A549 (cell line): Measurements from ENCODE around the gene LUZP1. TPM values are rescaled to one million over a fixed set of nuclear protein-coding genes. Genes with fewer than 3 reads are reported as not detected.

Source experiments
- ATAC-seq, 2 experiments: fragments of 200-7000 bp in 1 of 2; fragments of >200 bp in 1 of 2; cut with Nextera tagmentation in 1 of 2; cut with Tn5 transposase in 1 of 2; 3 replicates each; pipeline versions ENCODE4 v1.8.0 to v1.9.1; 2018 to 2020; ENCODE audit warnings: mild to moderate bottlenecking in 1 of 2, moderate library complexity in 1 of 2
- CTCF ChIA-PET: fragments of 300-600 bp; sonication (Branson Sonifier 250); formaldehyde crosslinking; extraction: SDS; loops from one replicate; lab custom pipeline; 2021; ENCODE audit warnings: antibody characterized with exemption, inconsistent platforms; lab: Yijun Ruan, JAX
- POLR2A ChIA-PET: fragments of 350-600 bp; formaldehyde crosslinking; extraction: SDS; loops from one replicate; lab custom pipeline; 2021; ENCODE audit warnings: antibody characterized with exemption, inconsistent platforms; lab: Yijun Ruan, JAX
- DNase-seq, 2 experiments: peaks; one replicate each; pipeline versions ENCODE4 v3.0.0 to v3.0.0-alpha.2; 2011 to 2016; ENCODE audit warnings: low read depth in 1 of 2, low spot score in 1 of 2
- FAIRE-seq: peaks from 2 replicates; lab custom pipeline; 2011; peaks lifted over from hg19 to GRCh38; lab: Jason Lieb, UNC
- H3K27ac ChIP-seq, 2 experiments: fragments of >200 bp; sonication (Bioruptor Twin); formaldehyde crosslinking; 3 replicates each; pipeline ENCODE4 v1.5.1; 2016 to 2017
- H3K4me1 ChIP-seq: fragments of >200 bp; sonication (Bioruptor Twin); formaldehyde crosslinking; 3 replicates; pipeline ENCODE4 v1.6.1; 2016
- H3K4me2 ChIP-seq: fragments of >200 bp; sonication (Bioruptor Twin); formaldehyde crosslinking; 3 replicates; pipeline ENCODE4 v1.6.1; 2016
- H3K4me3 ChIP-seq: fragments of >200 bp; sonication (Bioruptor Twin); formaldehyde crosslinking; 3 replicates; pipeline ENCODE4 v1.5.1; 2016
- H3K9me3 ChIP-seq: fragments of >200 bp; sonication (Bioruptor Twin); formaldehyde crosslinking; 3 replicates; pipeline ENCODE4 v1.6.1; 2016
- CBX2 ChIP-seq: fragments of 200-600 bp; sonication (generic); IDR thresholded peaks from 2 replicates; pipeline ENCODE4 v1.6.1; 2016; ENCODE audit warnings: low read depth, mild to moderate bottlenecking, borderline replicate concordance
- CBX8 ChIP-seq: fragments of 200-600 bp; sonication (generic); IDR thresholded peaks from 2 replicates; pipeline ENCODE4 v1.6.1; 2016
- CEBPB ChIP-seq, 2 experiments: fragments of >200 bp in 1 of 2; sonication (Bioruptor Twin) in 1 of 2; formaldehyde crosslinking in 1 of 2; IDR thresholded peaks; 2 replicates each; pipeline ENCODE4 v1.6.1; 2012 to 2016
- CHD2 ChIP-seq: fragments of 150-350 bp; IDR thresholded peaks from 2 replicates; pipeline ENCODE4 v1.6.1; 2014; ENCODE audit warnings: low read length; ENCODE audit not compliant: partially characterized antibody
- EHMT2 ChIP-seq: fragments of 200-600 bp; sonication (generic); IDR thresholded peaks from 2 replicates; pipeline ENCODE4 v1.6.1; 2016; ENCODE audit warnings: antibody characterized with exemption, low read depth, mild to moderate bottlenecking, moderate library complexity
- GATA3 ChIP-seq: IDR thresholded peaks from 2 replicates; pipeline ENCODE4 v1.6.1; 2012; ENCODE audit warnings: borderline replicate concordance
- HOXA7 ChIP-seq: fragments of 250-450 bp; sonication (Bioruptor Pico); IDR thresholded peaks from 2 replicates; pipeline ENCODE4 v1.5.0; 2020; ENCODE audit warnings: mild to moderate bottlenecking, moderate library complexity
- JUN ChIP-seq, 2 experiments: fragments of >200 bp; sonication (Bioruptor Twin); formaldehyde crosslinking; IDR thresholded peaks; 2 replicates in 1 of 2; 3 replicates in 1 of 2; pipeline ENCODE4 v1.6.1; 2016 to 2017
- JUNB ChIP-seq: fragments of >200 bp; sonication (Bioruptor Twin); formaldehyde crosslinking; IDR thresholded peaks from 2 replicates; pipeline ENCODE4 v1.6.1; 2016
- MYC ChIP-seq: IDR thresholded peaks from 2 replicates; pipeline ENCODE4 v1.6.1; 2012; ENCODE audit warnings: mild to moderate bottlenecking, inconsistent platforms, low read length, improper control_type of control experiment, borderline replicate concordance
- RAD21 ChIP-seq, 2 experiments: fragments of >200 bp in 1 of 2; sonication (Bioruptor Twin) in 1 of 2; formaldehyde crosslinking in 1 of 2; IDR thresholded peaks in 1 of 2; conservative IDR thresholded peaks in 1 of 2; 2 replicates in 1 of 2; 3 replicates in 1 of 2; pipeline ENCODE4 v1.6.1; 2012 to 2018; ENCODE audit warnings: inconsistent platforms in 1 of 2
- RARB ChIP-seq: fragments of 250-450 bp; sonication (Bioruptor Pico); IDR thresholded peaks from 2 replicates; pipeline ENCODE4 v1.8.0; 2021; ENCODE audit warnings: mild to moderate bottlenecking, moderate library complexity
- RFX5 ChIP-seq: fragments of 450-650 bp; IDR thresholded peaks from 2 replicates; pipeline ENCODE4 v1.7.1; 2014; ENCODE audit warnings: antibody characterized with exemption, mild to moderate bottlenecking, moderate library complexity
- SREBF2 ChIP-seq: fragments of 450-650 bp; IDR thresholded peaks from 2 replicates; pipeline ENCODE4 v1.6.1; 2014; ENCODE audit warnings: mild to moderate bottlenecking, moderate library complexity
- TP53 ChIP-seq: fragments of 250-450 bp; sonication (Bioruptor Pico); IDR thresholded peaks from 2 replicates; pipeline ENCODE4 v1.5.0; 2021; ENCODE audit warnings: mild to moderate bottlenecking, moderate library complexity
- ZC3H11A ChIP-seq: fragments of 450-650 bp; IDR thresholded peaks from 2 replicates; pipeline ENCODE4 v1.6.1; 2014; ENCODE audit warnings: antibody characterized with exemption, mild to moderate bottlenecking
- ZSCAN20 ChIP-seq: fragments of 250-450 bp; sonication (Bioruptor Pico); IDR thresholded peaks from 2 replicates; pipeline ENCODE4 v1.8.0; 2022; ENCODE audit warnings: mild to moderate bottlenecking, moderate library complexity
- WGBS: methylation state at CpG from one replicate; pipeline ENCODE4 v1.1.6; 2017; ENCODE audit errors: missing lambda C conversion rate; 5-methylcytosine and 5-hydroxymethylcytosine counted together
- polyA plus RNA-seq, 4 experiments: library from polyadenylated mRNA; depleted of rRNA in 3 of 4; stranded (reverse); fragments of >200 nt; fragmentation: RNase III in 1 of 4; extraction: RNeasy Plus Mini Kit Qiagen cat#74134 plus additional on column Dnase treatment in 1 of 4; gene quantifications; 2 replicates in 3 of 4; 3 replicates in 1 of 4; pipeline ENCODE4 v1.2.3, GENCODE V29; 2011 to 2017
- TF ChIP-seq, protein P1 (sequence below): IDR thresholded peaks from 2 replicates; pipeline ENCODE4 v1.6.1; 2012; ENCODE audit warnings: low read depth, borderline replicate concordance
- TF ChIP-seq, protein P2 (sequence below): fragments of 250-450 bp; sonication (Bioruptor Pico); IDR thresholded peaks from 2 replicates; pipeline ENCODE4 v1.5.0; 2021; ENCODE audit warnings: mild to moderate bottlenecking, moderate library complexity, borderline replicate concordance
- TF ChIP-seq, protein P3 (sequence below): fragments of 250-450 bp; sonication (Bioruptor Pico); IDR thresholded peaks from 2 replicates; pipeline ENCODE4 v1.5.0; 2020; ENCODE audit warnings: low read depth, mild to moderate bottlenecking, moderate library complexity
- TF ChIP-seq, protein P4 (sequence below): fragments of 450-650 bp; IDR thresholded peaks from 2 replicates; pipeline ENCODE4 v1.6.1; 2014; ENCODE audit warnings: antibody characterized with exemption

LUZP1 gene
- polyA plus RNA-seq, 2 of the 4 experiments (the other 2 are of a cell fraction) = 18.2 to 26.2 TPM

DNA sequence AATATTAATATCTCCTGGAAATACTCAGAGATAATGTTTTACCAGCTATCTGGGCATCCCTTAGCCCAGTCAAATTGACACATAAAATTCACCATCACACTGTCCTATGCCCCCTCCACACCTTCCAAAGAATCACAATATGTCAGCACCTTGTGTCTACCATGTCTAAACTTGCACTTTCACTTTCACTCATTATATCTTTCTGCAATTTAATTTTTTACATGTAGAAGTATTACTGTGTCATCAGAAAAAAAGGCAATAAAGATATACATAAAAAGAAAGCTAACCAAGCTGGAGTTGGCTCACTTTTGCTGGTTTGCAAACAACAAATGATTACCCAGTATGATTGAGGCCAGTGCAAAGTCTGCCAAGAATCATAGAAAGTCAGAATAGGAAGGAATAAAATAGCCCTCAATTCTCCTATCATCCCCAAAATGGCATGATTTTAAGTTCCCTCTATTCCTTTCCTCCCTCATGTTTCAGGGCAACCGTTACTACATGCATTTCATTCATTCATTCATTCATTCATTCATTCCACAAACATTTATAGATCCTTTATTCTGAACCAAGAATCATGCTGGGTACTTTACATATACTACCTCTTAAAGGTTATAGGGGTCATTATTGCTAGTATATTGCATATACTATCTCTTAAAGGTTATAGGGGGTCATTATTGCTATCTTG lies 5.9 kb upstream of the LUZP1 start:
- no peak for FAIRE-seq
- no peak overlapping the region for H3K4me2 ChIP-seq
- no peak overlapping the region for H3K27ac ChIP-seq
- no peaks in the 10 kb centered on the region for H3K9me3 ChIP-seq
- WGBS = 33% methylated on average over 1 of the region's 1 CpG
- ATAC-seq = no peak
- ChIA-PET CTCF (interaction anchor here (0.8 to 12.2 kb wide), 3 partner anchors 9 to 197 kb away, joined by 3 to 86 read pairs (median 11); no protein-coding TSS in a partner anchor), POLR2A (no interaction called here)
- TF ChIP-seq RARB (no peak), RFX5 (no peak), CBX8 (no peak), ZC3H11A (no peak), HOXA7 (CRISPR knock-in tag) (no peak), MYC (no peak), CHD2 (no peak), TP53 (CRISPR knock-in tag) (no peak), SREBF2 (no peak), ZSCAN20 (no peak), RAD21 (conservative IDR thresholded peaks at IDR 0.05 in 1 of 2, IDR thresholded peaks at IDR 0.05 in 1 of 2) (no peak), JUNB (no peak), JUN (IDR thresholded peaks at IDR 0.05) (no peak)
- TF ChIP-seq, protein P1, sequence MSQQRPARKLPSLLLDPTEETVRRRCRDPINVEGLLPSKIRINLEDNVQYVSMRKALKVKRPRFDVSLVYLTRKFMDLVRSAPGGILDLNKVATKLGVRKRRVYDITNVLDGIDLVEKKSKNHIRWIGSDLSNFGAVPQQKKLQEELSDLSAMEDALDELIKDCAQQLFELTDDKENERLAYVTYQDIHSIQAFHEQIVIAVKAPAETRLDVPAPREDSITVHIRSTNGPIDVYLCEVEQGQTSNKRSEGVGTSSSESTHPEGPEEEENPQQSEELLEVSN = no peak
- TF ChIP-seq, protein P2, sequence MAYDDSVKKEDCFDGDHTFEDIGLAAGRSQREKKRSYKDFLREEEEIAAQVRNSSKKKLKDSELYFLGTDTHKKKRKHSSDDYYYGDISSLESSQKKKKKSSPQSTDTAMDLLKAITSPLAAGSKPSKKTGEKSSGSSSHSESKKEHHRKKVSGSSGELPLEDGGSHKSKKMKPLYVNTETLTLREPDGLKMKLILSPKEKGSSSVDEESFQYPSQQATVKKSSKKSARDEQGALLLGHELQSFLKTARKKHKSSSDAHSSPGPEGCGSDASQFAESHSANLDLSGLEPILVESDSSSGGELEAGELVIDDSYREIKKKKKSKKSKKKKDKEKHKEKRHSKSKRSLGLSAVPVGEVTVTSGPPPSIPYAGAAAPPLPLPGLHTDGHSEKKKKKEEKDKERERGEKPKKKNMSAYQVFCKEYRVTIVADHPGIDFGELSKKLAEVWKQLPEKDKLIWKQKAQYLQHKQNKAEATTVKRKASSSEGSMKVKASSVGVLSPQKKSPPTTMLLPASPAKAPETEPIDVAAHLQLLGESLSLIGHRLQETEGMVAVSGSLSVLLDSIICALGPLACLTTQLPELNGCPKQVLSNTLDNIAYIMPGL = no peak
- peaks cover 20% of the 10 kb centered on the region for H3K4me1 ChIP-seq
- H3K4me3 ChIP-seq = no peak overlapping the region
- no peak for DNase-seq

DNA sequence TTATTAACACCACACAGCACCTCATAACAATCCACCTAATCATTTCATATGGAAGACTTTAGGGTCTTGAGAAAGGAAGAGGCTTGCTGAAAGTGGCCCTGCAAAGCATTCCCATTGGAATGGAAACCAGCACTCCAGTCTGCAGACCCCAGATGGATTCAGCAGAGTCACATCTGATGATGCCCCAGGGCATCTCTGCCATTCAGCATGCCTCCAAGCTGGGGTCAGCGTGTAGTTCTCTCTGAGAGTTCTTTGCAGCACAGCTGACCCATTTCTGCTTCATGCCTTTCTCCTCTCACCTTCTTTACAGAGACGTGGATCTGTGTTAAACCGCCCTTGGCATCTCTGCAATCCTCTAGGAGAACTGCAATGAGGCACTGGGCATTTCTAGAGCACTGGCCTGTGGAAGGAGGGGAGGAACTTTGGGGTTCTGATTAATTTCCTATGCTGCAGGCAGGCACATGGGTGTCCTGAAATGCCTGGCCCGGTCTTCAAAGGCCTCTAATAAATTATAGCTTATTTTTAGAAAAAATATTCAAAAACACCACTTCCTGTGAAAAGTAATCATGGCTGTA lies 2.6 kb upstream of the LUZP1 start:
- TF ChIP-seq CEBPB (IDR thresholded peaks at IDR 0.05) (no peak), CBX2 (no peak)
- no peak for ATAC-seq
- DNase-seq = no peak
- ChIA-PET POLR2A (no interaction called here), CTCF (interaction anchor here (1.6 to 12.2 kb wide), 2 partner anchors 13 to 73 kb away, joined by 6 to 86 read pairs; no protein-coding TSS in a partner anchor)
- WGBS = 60% methylated on average over 4 of the region's 4 CpGs
- 0 out of 6 replicates have a peak overlapping the region, but pooled peaks of 1 of the 2 experiments have one; percentile 43 for H3K27ac ChIP-seq
- no peaks in the 10 kb centered on the region for H3K9me3 ChIP-seq
- no peak overlapping the region for H3K4me2 ChIP-seq
- no peak for FAIRE-seq
- no peak overlapping the region for H3K4me3 ChIP-seq
- peaks cover 9% of the 10 kb centered on the region; the same call in 2 of the 3 replicates for H3K4me1 ChIP-seq

DNA sequence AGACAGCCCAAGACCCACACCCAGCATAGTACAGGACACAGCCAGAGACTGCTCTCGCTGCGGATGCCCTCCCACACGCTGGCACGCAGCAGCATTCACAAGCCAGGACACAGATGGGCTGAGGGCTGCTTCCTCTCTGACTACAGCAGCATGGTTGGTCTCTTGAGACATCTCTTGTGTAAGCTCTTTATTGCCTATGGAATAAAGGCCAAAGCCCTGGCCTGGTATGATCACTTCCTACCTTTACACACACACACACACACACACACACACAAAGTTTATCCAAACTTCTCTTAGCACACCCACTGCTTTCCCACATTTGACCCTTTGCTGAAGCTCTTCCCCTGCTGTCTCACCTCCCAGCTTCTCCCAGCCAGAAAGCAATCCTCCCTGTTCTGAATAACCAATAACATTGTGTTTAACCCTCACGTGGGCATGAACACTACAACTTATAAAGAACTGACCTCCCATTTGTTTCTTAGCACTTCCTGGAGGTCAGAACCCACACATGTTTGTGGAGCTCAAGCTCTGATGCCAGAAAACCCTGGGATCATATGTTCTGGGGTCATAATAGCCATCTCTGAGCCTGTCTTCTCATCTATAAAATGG lies 1.2 kb upstream of the LUZP1 start:
- H3K27ac ChIP-seq = peak overlapping the region in 1 of 2 experiments; percentile 58; a peak in 3 of 6 replicates
- no peak overlapping the region for H3K4me3 ChIP-seq
- no peak for FAIRE-seq
- H3K4me1 ChIP-seq = peaks cover 23% of the 10 kb centered on the region
- ChIA-PET CTCF (interaction anchor here (1.3 to 12.2 kb wide), 3 partner anchors 14 to 71 kb away, joined by 4 to 86 read pairs (median 6); no protein-coding TSS in a partner anchor), POLR2A (interaction anchor here (1.2 kb wide), 1 partner anchor 7 kb away, joined by 4 read pairs; no protein-coding TSS in a partner anchor)
- peak; percentile 12 to 51; a peak in 3 of 6 replicates for ATAC-seq
- DNase-seq = peak in 1 of 2 experiments; percentile 43
- H3K9me3 ChIP-seq = no peaks in the 10 kb centered on the region
- TF ChIP-seq EHMT2 (no peak), GATA3 (no peak)
- TF ChIP-seq, protein P3, sequence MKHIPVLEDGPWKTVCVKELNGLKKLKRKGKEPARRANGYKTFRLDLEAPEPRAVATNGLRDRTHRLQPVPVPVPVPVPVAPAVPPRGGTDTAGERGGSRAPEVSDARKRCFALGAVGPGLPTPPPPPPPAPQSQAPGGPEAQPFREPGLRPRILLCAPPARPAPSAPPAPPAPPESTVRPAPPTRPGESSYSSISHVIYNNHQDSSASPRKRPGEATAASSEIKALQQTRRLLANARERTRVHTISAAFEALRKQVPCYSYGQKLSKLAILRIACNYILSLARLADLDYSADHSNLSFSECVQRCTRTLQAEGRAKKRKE (CRISPR knock-in tag) = no peak
- TF ChIP-seq, protein P4, sequence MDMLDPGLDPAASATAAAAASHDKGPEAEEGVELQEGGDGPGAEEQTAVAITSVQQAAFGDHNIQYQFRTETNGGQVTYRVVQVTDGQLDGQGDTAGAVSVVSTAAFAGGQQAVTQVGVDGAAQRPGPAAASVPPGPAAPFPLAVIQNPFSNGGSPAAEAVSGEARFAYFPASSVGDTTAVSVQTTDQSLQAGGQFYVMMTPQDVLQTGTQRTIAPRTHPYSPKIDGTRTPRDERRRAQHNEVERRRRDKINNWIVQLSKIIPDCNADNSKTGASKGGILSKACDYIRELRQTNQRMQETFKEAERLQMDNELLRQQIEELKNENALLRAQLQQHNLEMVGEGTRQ = peak; percentile 80
- WGBS = 75% methylated on average over 1 of the region's 5 CpGs
- no peak overlapping the region for H3K4me2 ChIP-seq
